PC-9 (cell line): ENCODE data around the gene HDGFL2. TPM values are rescaled to one million over a fixed set of nuclear protein-coding genes. Genes with fewer than 3 reads are reported as not detected.

Experiments used
- BruUV-seq: library from RNA; stranded (reverse); fragments of 400-500 nt; replicated peaks from 2 replicates; lab custom pipeline; 2021; lab: Mats Ljungman, UMichigan
- CTCF ChIA-PET: fragments of 300-600 bp; sonication (Branson Sonifier 250); formaldehyde crosslinking; loops from one replicate; lab custom pipeline; 2022; ENCODE audit warnings: antibody characterized with exemption; lab: Charles Lee
- POLR2A ChIA-PET: fragments of 300-600 bp; sonication (Branson Sonifier 250); formaldehyde crosslinking; loops from one replicate; lab custom pipeline; 2022; ENCODE audit warnings: antibody characterized with exemption; ENCODE audit not compliant: unreplicated experiment; lab: Charles Lee
- DNase-seq, 2 experiments: peaks; one replicate each; pipeline versions ENCODE4 v3.0.0 to v3.0.0-alpha.2; 2015 to 2022; ENCODE audit warnings: mixed read lengths in 1 of 2
- H2AFZ ChIP-seq: fragments of 200-600 bp; sonication (generic); 2 replicates; pipeline ENCODE4 v1.8.1; 2017; ENCODE audit warnings: antibody characterized with exemption
- H3F3A ChIP-seq: fragments of 200-600 bp; sonication (generic); 2 replicates; pipeline ENCODE4 v1.8.1; 2017; ENCODE audit warnings: antibody characterized with exemption, mild to moderate bottlenecking, low read depth; ENCODE audit not compliant: insufficient read depth
- H3K27ac ChIP-seq: fragments of 200-600 bp; sonication (generic); 2 replicates; pipeline ENCODE4 v1.6.1; 2016; ENCODE audit warnings: mixed run types
- H3K27me3 ChIP-seq: fragments of 200-600 bp; sonication (generic); 2 replicates; pipeline ENCODE4 v1.6.1; 2016; ENCODE audit warnings: low read depth, mixed run types; ENCODE audit not compliant: insufficient read depth
- H3K36me3 ChIP-seq: fragments of 200-600 bp; sonication (generic); 2 replicates; pipeline ENCODE4 v1.6.1; 2016; ENCODE audit warnings: low read depth, mixed run types
- H3K4me1 ChIP-seq: fragments of 200-600 bp; sonication (generic); replicated peaks from 2 replicates; pipeline ENCODE4 v1.6.1; 2016; ENCODE audit warnings: mixed run types; ENCODE audit not compliant: insufficient read depth
- H3K4me2 ChIP-seq: fragments of 200-600 bp; sonication (generic); 2 replicates; pipeline ENCODE4 v1.6.1; 2017; ENCODE audit warnings: mixed run types
- H3K4me3 ChIP-seq: fragments of 200-600 bp; sonication (generic); 2 replicates; pipeline ENCODE4 v1.6.1; 2016; ENCODE audit warnings: mixed run types
- H3K79me2 ChIP-seq: fragments of 200-600 bp; sonication (generic); 2 replicates; pipeline ENCODE4 v1.6.1; 2017; ENCODE audit warnings: low read depth, mixed run types
- H3K9me2 ChIP-seq: fragments of 200-600 bp; sonication (generic); 2 replicates; pipeline ENCODE4 v1.8.1; 2017; ENCODE audit warnings: mild to moderate bottlenecking; ENCODE audit not compliant: insufficient read depth
- H3K9me3 ChIP-seq: fragments of 200-600 bp; sonication (generic); 2 replicates; pipeline ENCODE4 v1.8.1; 2016; ENCODE audit warnings: low read depth; ENCODE audit not compliant: insufficient read depth
- H4K20me1 ChIP-seq: fragments of 200-600 bp; sonication (generic); 2 replicates; pipeline ENCODE4 v1.8.1; 2017; ENCODE audit not compliant: insufficient read depth
- CTCF ChIP-seq: fragments of 200-600 bp; sonication (generic); conservative IDR thresholded peaks from 2 replicates; pipeline ENCODE4 v1.6.1; 2017; ENCODE audit warnings: mixed run types, antibody characterized with exemption, mild to moderate bottlenecking, moderate library complexity
- EZH2 ChIP-seq: fragments of 200-600 bp; sonication (generic); IDR thresholded peaks from 2 replicates; pipeline ENCODE4 v1.8.0; 2017; ENCODE audit warnings: antibody characterized with exemption, low read depth
- intact Hi-C: fragments of 100-400 bp; cut with micrococcal nuclease; formaldehyde crosslinking; loops from one replicate; pipeline ENCODE4 v1.10.0; 2022; ENCODE audit not compliant: unreplicated experiment
- total RNA-seq: library from RNA; stranded (reverse); gene quantifications from 2 replicates; pipeline ENCODE4 v1.2.3, GENCODE V29; 2021

HDGFL2 gene
- total RNA-seq, 1 experiment from 2014 or later = 50.8 TPM

GRCh38 chr19:4542896-4543841 lies 71.1 kb downstream of the HDGFL2 start:
- Histone ChIP-seq H3K4me3 (no peak overlapping the region), H3K4me2 (no peak overlapping the region), H3K27me3 (no peaks in the 10 kb centered on the region), H3K4me1 (no peaks in the 10 kb centered on the region), H3K27ac (no peak overlapping the region), H3K9me3 (no peaks in the 10 kb centered on the region), H4K20me1 (no peaks in the 10 kb centered on the region), H3F3A (peaks cover 10% of the 10 kb centered on the region; the same call in 1 of the 2 replicates), H3K79me2 (no peaks in the 10 kb centered on the region), H2AFZ (no peak overlapping the region), H3K36me3 (no peaks in the 10 kb centered on the region), H3K9me2 (no peaks in the 10 kb centered on the region)
- no peak for DNase-seq
- no peak for TF ChIP-seq CTCF
- no peak for TF ChIP-seq EZH2
- BruUV-seq = no TSS peak
- intact Hi-C loops = no loop called here
- CTCF ChIA-PET = no interaction called here
- POLR2A ChIA-PET = no interaction called here

GRCh38 chr19:4543842-4544647 lies 71.9 kb downstream of the HDGFL2 start:
- ChIA-PET CTCF (no interaction called here), POLR2A (no interaction called here)
- Histone ChIP-seq H3F3A (peaks cover 10% of the 10 kb centered on the region; the same call in 1 of the 2 replicates), H4K20me1 (no peaks in the 10 kb centered on the region), H3K27me3 (no peaks in the 10 kb centered on the region), H3K79me2 (no peaks in the 10 kb centered on the region), H3K36me3 (no peaks in the 10 kb centered on the region), H3K4me1 (no peaks in the 10 kb centered on the region), H2AFZ (no peak overlapping the region), H3K9me3 (no peaks in the 10 kb centered on the region), H3K4me2 (no peak overlapping the region), H3K27ac (no peak overlapping the region), H3K9me2 (no peaks in the 10 kb centered on the region), H3K4me3 (no peak overlapping the region)
- no TSS peak for BruUV-seq
- intact Hi-C loops = no loop called here
- no peak for TF ChIP-seq CTCF
- DNase-seq = no peak

- Histone ChIP-seq H3K4me2 (no peak overlapping the region), H3K36me3 (no peaks in the 10 kb centered on the region), H3K79me2 (no peaks in the 10 kb centered on the region), H3K27me3 (no peaks in the 10 kb centered on the region), H3K9me3 (no peaks in the 10 kb centered on the region), H2AFZ (no peak overlapping the region), H3K27ac (no peak overlapping the region), H3F3A (peaks cover 6% of the 10 kb centered on the region; the same call in 1 of the 2 replicates), H3K4me3 (no peak overlapping the region), H3K9me2 (no peaks in the 10 kb centered on the region), H3K4me1 (no peaks in the 10 kb centered on the region), H4K20me1 (no peaks in the 10 kb centered on the region)
- TF ChIP-seq CTCF (no peak), EZH2 (no peak)
- intact Hi-C loops = no loop called here
- DNase-seq = no peak
- ChIA-PET CTCF (no interaction called here), POLR2A (no interaction called here)
- no TSS peak for BruUV-seq
Observed at GRCh38 chr19:4547303-4548237, 75.5 kb downstream of the HDGFL2 start.
